ENCODE data around the gene NPY1R. TPM values are rescaled to one million over a fixed set of nuclear protein-coding genes. Genes with fewer than 3 reads are reported as not detected.

Gene NPY1R
- total RNA-seq, 1 experiment from 2014 or later, result 0.57 TPM

DNA sequence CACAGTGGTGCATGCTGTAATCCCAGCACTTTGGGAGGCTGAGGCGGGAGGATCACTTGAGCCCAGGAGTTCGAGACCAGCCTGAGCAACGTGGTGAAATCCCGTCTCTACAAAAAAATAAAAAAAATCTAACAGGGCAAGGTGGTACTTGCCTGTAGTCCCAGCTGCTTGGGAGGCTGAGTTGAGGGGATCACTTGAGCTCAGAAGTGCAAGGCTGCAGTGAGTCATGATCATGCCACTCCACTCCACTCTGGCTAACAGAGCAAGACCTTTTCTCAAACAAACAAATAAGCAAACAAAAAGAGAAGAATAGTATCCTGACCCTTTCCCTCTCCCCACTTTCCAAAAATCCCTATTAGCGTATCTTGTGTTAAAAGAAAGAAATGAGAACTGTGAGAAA, 52.7 kb downstream of the NPY1R start:
- no peak for DNase-seq (ENCODE audit: low read depth)

DNA sequence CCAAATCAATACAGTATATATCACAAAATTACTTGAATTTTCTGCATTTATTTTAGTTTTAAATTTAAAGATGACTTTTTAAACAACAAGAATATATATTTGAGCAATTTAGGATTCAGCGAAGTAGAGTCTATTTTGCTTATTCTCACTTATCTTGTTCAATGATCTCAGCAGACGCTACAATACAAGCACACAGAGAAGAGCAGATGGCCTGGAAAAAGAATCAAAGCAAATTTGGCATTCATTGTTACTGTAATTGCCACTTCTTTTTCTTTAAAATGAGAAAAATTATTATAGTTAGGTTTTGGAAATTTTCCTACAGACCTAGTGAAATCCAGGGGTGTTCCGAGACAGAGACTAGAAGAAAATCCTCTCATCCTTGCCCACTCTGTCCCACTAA, 57.5 kb downstream of the NPY1R start:
- no peak for DNase-seq (ENCODE audit: low read depth)

Other genes starting within 250 kb of the NPY1R start
- 5.1 and 9.3 TPM in 2 replicates for gene NAF1, start 165.7 kb downstream of the NPY1R start, total RNA-seq (2014; rRNA removed; shearing (Covaris generic))
- gene NPY5R, start 11.3 kb upstream of the NPY1R start, total RNA-seq (2014; rRNA removed; shearing (Covaris generic)), result 0.48 TPM in 1 of 2 replicates, not detected in the other
- not detected in 2 replicates for gene TKTL2, start 141.2 kb upstream of the NPY1R start, total RNA-seq (2014; rRNA removed; shearing (Covaris generic))
- 43.2 and 61.6 TPM in 2 replicates for gene TMA16, start 162.1 kb upstream of the NPY1R start, total RNA-seq (2014; rRNA removed; shearing (Covaris generic))

All from Daoy (cell line).